ENCODE measurements around the gene BCL11A.

The BCL11A gene

DNA sequence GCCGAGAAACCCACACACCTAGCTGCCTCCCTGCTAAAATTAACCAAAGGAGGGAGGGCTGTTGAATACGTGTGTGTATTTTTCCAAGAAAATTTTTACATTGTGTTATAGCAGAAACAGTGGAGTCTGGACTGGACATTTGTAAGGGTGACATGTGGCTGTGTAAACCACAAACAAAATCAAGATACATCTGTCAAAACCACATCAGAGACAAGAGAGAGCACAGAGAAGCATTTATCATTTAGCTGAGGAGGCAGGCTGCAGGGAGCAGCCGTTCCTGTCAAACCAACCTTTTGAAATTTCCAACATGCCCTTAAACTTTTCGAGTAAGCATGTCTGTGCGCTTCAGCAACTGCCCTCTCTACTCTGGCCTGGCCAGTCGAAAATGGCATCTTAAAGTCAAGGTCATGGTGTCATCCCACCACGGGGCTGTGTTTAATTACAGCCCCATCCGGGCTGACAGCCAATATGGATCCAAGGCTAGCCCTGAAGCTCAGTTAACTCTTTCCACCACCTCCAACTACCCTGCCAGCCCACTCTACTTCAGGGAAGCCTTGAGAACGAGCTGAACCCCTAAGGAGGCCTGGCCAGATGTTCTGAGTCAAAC lies 8.4 kb downstream of the BCL11A start:
- DNase-seq (ENCODE audit: low read depth): no peak

DNA sequence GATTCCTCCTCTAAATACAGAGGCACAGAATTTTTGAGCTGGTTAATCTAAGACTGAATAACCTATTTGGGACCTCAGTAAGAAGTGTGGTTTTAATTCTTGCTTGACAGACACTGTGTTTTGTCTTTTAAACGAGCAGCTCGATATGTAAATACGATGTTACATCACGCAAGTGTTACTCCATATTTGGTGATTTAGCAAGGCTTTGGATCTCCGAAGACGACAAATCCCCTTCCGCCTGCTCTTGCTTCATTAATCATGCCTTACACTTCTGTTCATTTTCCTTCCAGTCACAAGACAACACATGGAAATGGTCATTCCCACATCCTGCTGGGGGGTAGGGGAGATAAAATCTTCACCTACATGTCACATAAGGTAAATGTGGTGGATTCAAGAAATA lies 9.4 kb downstream of the BCL11A start:
- no peak for DNase-seq (ENCODE audit: low read depth)

DNA sequence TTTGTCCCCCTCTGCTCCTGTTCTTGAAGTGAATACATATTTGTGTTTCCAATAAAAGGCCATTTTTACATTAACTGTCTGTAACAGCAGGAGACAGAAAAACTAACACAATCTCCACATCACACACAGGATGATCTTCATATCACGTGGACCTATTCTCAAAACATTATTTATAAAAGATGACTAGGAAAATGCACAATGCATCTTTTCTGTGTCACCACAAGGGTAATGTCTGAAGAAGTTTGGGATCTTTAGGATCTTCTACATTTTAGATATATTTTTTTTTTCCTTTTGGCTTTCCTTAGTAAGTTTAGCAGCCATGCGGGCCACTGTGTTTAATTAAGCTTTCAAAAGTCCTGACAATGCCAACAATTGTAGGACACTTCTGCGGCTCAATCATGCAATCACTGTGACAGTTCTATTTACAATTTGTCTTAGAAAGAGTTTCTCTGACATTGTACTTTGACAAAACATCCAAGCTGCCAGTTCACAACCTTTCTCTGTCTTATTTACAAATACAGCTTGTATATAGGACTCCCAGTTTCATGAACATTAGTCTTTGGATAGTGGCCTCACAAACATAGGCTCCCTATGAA lies 12.3 kb downstream of the BCL11A start:
- DNase-seq (ENCODE audit: low read depth): no peak

DNA sequence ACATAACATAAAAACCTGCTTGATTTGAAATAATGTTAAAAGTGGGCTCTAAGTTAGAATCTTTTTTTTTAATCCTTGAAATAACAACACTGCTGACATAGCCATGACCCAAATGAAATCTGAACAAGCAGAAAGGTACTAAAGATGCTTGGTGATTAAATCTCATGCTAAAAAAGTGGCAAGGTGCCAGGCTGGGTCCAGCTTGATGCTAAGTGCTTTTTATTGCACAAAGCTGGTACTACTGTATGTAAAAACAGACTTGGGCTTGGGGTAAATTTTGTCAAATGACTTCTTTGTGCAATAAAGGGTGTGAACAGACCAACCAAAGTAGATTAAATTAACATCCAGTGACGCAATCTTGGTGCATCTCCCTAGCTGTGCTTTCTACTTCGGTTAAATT lies 13.4 kb downstream of the BCL11A start:
- DNase-seq (ENCODE audit: low read depth): no peak

DNA sequence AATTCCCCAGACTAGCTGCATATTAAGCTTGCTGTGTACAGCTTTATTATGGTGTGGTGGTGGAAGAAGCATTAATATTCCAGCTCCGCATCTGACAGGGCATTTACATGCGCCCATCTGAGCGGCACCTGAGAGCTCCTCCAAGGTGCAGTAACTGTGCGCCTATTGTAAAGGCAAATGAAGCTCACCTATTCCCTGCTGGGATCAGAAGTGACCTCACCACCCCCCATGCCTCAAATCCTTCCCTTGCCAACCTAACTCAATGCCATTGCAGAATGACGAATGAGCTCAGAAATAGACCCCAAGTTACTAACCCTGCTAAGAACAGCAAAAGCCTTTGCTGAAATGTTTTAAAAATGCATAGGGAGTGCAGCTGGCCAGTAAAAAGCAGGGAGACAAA lies 14.3 kb downstream of the BCL11A start:
- no peak for DNase-seq (ENCODE audit: low read depth)

DNA sequence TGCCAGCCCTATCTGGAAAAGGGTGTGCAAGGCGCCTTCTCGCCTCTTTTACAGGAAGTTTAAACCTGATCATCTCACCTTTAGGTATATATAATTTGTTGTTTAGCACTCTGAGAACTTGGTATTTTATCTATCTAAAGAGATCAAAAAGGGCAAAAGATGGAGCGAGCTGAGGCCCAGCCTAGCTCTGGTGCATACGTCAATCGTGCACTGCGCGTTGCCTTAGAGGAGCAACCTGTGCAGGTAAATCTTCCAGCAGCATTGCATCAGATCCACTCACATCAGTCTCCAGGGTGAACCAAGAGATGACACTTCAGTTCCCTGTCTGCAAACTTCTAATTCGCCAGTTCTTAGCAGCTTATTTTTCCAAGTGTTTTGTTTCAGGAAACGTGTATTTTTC lies 15.4 kb downstream of the BCL11A start:
- DNase-seq (ENCODE audit: low read depth): no peak

DNA sequence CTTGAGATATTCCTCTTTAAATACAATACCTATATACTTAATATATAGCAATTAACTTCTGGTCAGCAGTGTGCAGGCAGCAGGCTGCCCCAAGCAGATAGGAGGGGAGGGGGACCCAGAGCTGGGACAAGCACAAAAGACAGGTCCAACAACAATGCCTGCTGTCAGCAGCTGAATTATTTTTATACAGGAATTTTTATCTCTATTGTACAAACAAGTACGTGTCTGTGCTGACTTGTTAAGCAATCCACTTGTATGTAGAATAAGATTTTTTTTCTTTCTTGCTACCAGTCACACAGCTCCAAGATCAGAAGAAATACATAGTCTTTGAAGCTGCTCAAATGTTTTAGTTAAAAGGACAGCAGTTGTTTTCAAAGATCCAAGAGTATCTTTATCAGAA lies 16.7 kb downstream of the BCL11A start:
- DNase-seq (ENCODE audit: low read depth): no peak

DNA sequence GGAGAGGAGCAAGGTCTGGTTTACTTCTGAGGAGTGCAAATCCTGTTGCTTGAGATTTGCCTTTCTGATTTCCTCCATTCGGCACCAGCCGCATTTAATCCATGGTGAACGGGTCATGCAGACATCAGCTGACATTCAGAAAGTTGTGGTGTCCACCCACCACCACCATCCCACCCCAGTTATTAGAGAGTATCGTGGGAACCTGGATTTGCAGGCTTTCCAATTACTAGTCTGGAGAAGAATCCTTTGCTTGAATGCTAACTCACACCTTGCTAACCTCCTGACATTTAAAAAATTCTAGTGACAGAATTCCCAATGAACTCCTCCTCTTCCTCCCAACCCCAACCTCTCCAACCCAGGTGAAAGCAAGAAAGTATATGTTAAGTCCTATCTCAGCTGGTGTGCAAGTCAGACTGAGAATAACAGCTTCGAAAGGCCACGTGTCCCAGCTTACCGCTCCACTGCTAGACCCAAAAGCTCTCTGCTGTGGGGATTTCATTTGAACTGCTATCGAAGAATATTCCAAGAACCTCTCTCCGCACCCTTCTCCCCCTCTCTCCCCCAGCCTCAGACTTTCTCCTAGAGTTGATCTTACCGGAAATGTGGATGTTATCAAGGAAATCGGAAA lies 17.7 kb downstream of the BCL11A start:
- no peak for DNase-seq (ENCODE audit: low read depth)

DNA sequence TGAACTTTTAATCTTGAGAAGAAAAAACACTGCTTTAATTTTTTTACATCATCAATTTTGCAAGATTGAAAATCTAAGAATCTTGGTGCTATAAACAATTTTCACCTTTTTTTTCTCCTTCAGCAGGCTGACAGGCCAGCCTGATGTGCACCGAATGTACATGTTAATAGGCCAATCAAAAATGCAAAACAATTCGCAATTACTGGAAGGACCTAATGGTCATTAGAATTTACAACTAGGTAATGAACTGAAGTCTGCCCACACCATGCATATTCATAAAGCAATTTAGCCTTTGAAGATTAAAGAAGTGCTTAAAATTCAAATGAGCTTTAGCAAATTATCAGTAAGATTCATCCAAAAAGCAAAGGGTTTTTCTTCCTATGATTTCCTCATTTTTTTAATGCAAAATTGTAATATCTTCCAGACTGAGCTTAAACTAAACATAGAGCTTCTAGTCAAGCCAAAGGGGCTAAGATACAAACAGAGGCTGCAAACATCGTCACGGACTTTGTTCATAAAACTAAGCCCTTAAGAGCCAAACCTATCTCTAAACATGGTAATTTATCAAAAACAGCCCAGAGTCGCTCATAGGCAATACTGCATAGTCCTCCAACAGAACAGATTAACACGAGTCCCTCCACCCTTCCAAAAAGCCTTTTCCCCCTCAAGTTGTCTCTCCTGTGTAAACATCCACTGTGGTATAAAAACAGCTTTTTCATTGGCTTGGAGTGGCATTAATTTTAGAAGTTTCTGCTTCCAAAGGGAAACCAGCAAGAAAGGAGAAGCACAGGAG lies 18.4 kb downstream of the BCL11A start:
- DNase-seq (ENCODE audit: low read depth): no peak

DNA sequence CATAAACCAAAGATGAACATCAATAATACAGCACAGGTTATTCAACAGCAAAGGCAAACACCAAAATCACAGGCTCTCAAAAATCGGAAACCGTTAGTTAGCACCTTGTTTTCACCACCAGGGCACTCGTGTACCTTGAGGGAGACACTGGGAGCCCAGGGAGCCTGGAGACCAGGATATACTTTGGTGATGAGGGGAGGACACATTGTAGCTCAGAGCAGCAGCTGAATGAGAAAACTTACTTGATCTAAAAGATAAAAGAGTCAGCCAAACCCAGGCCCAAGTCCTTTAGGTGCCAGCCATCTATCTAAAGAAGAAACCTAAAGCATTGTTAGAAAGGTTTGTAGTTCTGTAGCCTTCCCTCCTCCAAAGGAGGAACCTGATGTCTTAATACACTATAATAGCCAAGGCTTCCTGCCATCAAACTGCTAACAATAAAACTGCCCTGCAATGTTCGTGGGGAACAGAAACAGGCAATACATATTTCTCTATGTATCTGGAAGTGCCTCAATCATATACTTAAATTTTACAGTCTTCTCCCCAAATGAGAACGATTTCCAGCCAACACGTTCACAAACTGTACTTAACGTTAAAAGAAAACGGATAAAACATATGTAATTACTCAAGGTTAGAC lies 19.3 kb downstream of the BCL11A start:
- no peak for DNase-seq (ENCODE audit: low read depth)

DNA sequence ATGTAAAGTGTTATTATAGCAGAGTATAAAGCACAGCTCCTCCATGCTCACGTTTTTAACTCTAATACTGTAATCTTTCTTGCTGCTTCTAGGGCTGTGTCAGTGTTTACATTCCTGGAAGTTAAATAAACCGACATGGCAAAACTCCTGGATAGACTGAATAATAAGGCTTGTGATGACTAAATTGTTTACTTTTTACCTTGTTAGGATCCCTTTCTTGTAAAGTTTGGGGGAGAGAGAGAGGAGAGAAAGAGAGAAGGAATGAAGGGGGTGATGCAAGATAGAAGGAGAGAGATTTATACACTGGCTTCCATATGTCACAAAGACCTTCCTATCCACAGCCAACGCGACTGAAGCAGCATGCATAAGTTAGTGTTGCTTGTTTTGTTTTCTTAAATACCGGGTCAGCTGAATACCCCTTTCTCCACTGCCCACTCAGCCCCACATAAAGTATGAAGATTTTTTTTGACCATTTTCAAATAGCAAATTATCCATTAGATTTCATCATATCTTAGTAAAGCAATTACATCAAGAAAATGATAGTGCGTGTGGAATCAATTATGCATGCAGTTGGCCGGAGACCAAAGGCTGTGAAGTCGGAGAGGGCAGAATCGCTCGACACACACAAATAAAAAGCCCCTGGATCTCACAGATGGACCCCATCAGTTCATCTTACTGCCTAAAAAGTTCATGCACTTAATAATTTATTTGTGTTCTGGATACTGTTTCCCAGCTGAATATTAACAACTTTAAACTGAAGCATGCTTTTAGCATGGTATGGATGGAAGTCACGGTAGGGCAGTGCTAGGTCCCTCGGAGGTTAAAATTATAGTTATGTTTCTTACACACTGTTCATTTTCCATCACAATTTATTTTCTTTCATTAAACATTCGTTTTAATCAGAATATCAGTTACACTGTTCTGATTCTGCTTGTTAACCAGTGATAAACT lies 20.1 kb downstream of the BCL11A start:
- DNase-seq (ENCODE audit: low read depth): no peak

DNA sequence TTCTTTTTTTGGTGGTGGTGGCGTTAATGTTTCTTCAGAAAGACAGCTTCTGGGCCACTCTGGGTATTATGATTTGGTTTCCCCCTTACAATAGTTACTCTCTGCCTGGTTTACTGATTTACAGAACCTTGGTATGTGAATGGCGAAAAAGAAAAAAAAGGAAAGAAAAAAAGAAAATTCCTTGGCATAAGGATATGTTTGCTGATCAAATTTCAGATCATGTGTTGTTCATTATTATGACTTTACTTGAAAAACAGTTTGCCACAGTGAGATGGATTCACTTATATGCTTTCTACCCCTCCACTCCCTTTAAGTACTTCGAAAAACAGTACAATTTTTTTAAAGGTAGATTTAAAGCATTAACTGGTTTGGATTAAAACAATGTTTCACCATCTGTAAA lies 21.0 kb downstream of the BCL11A start:
- no peak for DNase-seq (ENCODE audit: low read depth)

DNA sequence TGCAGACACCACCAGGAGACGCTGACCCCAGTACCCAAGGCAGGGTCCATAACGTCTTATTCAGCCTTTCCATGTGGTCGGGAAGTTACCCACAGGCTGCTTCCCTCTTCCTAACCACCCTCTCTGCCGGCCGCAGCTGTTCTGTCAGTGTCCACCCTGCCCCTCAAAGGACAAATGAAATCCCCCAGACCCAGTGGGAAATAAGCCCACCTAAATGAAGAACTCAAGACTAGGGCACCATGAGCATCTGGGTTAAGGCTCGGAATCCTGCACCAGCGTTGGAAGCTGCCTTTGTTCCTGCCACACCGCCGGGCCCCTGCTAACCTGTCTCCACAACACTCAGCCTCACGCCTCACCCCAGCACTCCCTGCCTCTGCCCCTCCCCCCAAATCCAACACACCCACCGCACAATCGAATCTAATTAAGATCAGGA lies 21.7 kb downstream of the BCL11A start:
- DNase-seq (ENCODE audit: low read depth): no peak

DNA sequence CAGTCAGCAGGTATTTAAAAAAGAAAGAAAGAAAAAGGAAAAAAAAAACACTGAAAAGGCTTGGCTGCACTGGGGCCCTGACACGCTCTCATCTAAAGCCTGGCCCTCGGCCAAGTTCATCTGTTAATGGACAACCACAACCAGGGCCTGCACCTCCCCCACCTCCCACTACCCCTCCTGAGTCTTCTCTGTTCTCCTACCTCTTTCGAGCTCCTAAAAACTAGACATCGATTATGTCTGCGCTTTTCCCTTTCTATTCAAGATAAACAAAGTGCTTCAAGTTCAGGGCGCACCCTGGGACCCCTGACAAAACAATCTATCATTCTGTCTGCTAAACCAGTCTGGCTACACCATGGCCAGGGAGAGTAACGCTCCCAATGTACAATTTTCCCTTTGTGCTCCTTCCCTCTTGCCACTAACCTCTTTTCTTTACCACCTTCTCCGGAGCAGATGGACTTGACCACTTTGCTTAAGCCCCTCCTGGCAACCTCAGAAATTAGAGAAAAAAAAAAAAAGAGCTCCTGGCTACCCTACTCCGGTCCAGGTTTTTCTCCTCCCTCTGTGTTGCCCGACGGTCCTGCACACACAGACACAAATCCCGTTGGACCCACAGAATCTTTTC lies 22.7 kb downstream of the BCL11A start:
- DNase-seq (ENCODE audit: low read depth): no peak

DNA sequence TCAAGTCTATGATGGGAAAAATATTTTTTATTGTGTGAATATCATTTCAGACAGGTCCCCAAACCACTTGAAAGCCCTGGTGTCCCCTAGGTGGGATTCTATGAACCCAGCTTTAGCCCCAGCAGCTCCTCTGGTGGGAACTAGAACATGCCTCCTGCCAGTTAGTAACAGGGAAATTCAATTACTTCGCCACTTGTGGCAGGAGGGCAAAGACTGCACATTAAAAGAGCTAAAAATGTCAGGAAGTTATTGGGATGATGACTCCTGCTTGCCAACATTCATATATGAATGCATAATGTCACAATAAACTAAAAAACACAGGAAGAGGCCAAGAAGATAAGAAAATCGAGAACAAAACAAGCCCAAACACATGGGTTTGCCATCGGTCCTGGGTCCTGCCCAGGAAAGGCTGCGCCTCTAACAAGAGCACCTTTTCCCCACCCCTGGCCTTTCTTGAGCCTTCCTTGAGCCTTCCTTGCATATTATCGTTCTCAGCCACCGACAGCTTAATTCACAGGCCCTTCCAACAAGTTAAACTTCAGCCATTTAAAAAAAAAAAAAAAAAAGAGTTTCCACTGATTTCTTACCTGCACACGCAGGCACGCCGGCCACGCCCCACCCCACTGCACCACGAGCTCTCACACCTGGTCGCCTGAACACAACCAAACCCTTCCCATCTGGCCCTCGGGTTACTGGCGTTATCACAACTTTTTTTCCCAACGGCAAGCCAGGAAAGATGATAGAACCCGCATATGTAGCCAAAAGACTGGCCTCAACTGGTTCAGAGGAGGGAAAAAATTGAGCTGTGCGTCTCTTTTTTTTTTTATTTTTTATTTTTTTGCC lies 23.4 kb downstream of the BCL11A start:
- no peak for DNase-seq (ENCODE audit: low read depth)

DNA sequence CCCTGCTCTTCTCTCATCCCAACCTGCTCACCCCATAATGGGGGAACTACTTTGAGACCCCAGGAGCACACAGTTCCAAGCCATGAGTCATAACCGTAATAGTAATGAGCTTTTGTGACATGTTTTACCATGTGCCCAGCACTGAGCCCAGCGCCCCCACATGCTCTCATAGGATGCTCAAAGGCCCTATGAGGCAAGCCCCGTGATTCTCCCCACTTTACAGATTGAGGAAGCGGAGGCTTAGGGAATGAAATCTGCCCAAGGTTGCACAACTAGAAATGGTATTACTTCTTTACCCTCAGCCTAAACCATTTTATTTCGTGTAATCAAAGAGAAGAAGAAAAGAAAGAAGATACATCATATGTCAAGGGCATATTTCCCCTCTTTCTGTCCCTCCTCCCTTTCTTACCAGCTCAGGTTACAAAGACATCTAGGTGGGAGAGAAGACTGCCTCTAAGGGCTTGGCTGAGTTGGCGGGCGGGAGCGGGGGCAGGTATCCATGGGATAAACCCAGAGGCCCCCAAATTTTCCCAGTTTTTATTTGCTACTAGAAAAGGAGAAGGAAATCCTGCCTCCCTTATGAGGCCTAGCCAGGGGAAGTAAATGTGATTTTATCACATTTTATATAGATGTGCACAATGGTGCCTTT lies 24.2 kb downstream of the BCL11A start:
- DNase-seq (ENCODE audit: low read depth): no peak

DNA sequence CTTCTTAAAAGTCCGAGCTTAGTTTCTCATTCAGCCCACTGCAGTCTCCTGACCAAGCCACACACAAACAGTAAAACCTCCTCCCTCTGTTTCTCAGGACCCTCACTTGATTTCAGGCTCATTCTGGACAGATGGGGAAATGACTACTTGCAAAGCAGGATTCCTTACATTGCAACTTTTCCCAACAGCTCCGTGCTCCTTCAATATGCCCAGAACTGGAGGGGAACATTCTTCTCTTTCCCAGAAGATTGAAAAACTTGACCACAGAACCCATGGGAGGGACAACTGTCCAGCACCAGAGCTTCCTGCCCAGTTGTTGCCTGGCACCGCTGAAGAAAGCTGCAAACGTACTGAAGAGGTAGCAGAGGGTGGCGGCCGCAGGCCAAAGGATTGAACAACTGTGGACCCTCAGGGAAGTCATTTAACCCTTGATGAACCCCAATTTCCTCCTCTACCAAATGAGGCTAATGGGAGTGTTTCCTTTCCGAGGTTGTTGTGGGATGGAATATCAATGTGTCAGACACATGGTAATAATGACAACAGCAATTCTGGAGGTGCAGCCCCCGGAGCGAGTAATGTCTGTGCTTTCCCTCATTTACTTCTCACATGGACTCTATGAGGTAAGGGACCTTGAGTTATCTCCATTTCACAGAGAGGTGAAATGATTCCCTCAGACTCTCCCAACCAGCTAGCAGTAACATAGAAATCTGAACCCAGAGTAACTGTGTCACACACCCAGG lies 25.0 kb downstream of the BCL11A start:
- DNase-seq (ENCODE audit: low read depth): no peak

DNA sequence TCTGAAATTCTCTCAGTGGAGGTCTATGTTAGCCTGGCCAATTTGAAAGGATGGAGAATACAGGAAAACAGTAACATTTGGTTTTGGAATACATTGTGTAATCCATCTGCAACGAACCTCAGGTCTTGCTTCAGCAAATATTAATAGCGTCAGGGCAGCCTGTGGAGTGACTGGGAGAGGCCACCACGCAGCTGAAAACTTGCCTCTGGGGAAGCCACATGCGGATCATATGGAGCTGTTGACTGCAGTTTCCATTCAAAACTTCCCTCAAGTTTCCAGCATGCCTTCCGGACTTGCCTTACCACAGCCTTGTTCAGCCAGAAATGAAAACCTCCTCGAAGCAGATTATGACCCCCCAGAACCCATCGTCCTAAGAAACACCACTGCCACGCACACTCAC lies 25.7 kb downstream of the BCL11A start:
- DNase-seq (ENCODE audit: low read depth): no peak

DNA sequence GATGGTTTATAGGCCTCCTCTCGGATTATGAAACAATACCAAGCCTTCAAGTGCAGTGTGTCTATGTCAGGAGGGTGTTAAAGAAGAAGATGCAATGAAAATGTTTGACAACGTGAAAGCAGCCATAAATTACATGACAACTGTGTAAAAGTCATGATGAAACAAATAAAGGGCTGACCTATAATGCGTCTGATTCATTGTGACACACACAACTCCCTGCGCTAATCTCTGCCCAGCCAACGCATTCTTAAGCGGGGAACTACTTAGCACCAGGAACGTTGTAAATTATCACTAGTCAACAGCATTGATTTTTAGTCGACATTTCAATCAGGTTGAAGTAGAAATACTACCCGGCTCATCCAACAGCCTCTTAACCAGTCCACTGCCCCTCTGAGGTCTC lies 26.8 kb downstream of the BCL11A start:
- DNase-seq (ENCODE audit: low read depth): no peak
